Keratinocyte (primary cell): Measurements from ENCODE around the gene KCNMA1. TPM values are rescaled to one million over a fixed set of nuclear protein-coding genes. Genes with fewer than 3 reads are reported as not detected.

Experiments
- DNase-seq: peaks from one replicate; pipeline ENCODE4 v3.0.0-alpha.2; 2011; ENCODE audit warnings: low read depth, missing footprints, low spot score
- FAIRE-seq: peaks from 2 replicates; lab custom pipeline; 2011; peaks lifted over from hg19 to GRCh38; lab: Jason Lieb, UNC
- H2AFZ ChIP-seq: 2 replicates; pipeline ENCODE4 v1.6.0; 2012; ENCODE audit warnings: low read length, control low read depth, inconsistent platforms; ENCODE audit not compliant: control insufficient read depth
- H3K27ac ChIP-seq: 2 replicates; pipeline ENCODE4 v1.5.1; 2011; ENCODE audit warnings: low read length; ENCODE audit not compliant: control insufficient read depth, insufficient read depth
- H3K27me3 ChIP-seq: 3 replicates; pipeline ENCODE4 v1.6.0; 2011; ENCODE audit warnings: low read length; ENCODE audit not compliant: control insufficient read depth, insufficient read depth; ENCODE audit errors: extremely low read depth
- H3K36me3 ChIP-seq, 2 experiments: 2 replicates in 1 of 2; 3 replicates in 1 of 2; pipeline ENCODE4 v1.5.1; 2011; ENCODE audit warnings: low read length in 2 of 2, mild to moderate bottlenecking in 1 of 2; ENCODE audit not compliant: control insufficient read depth in 2 of 2, insufficient read depth in 2 of 2; ENCODE audit errors: extremely low read depth in 1 of 2
- H3K4me1 ChIP-seq: 3 replicates; pipeline ENCODE4 v1.5.1; 2011; ENCODE audit warnings: low read length; ENCODE audit not compliant: control insufficient read depth, insufficient read depth; ENCODE audit errors: extremely low read depth
- H3K4me2 ChIP-seq: 3 replicates; pipeline ENCODE4 v1.6.0; 2011; ENCODE audit warnings: low read depth, low read length; ENCODE audit not compliant: control insufficient read depth, insufficient read depth; ENCODE audit errors: extremely low read depth
- H3K4me3 ChIP-seq, 3 experiments: fragments of 200-600 bp in 1 of 3; sonication (generic) in 1 of 3; 2 replicates in 2 of 3; 3 replicates in 1 of 3; pipeline ENCODE4 v1.5.1; 2011 to 2016; ENCODE audit warnings: low read length in 3 of 3, mild to moderate bottlenecking in 3 of 3, control low read depth in 2 of 3, inconsistent platforms in 1 of 3, low read depth in 1 of 3, mixed read lengths in 1 of 3, mixed run types in 1 of 3, moderate library complexity in 1 of 3; ENCODE audit not compliant: control insufficient read depth in 2 of 3, insufficient read depth in 2 of 3; ENCODE audit errors: extremely low read depth in 1 of 3
- H3K79me2 ChIP-seq: 2 replicates; pipeline ENCODE4 v1.6.0; 2012; ENCODE audit warnings: low read length; ENCODE audit not compliant: control insufficient read depth, insufficient read depth
- H3K9ac ChIP-seq: 3 replicates; pipeline ENCODE4 v1.6.0; 2011; ENCODE audit warnings: low read length; ENCODE audit not compliant: control insufficient read depth, insufficient read depth; ENCODE audit errors: extremely low read depth
- H3K9me1 ChIP-seq: 3 replicates; pipeline ENCODE4 v1.6.0; 2011; ENCODE audit warnings: low read length; ENCODE audit not compliant: control insufficient read depth, insufficient read depth; ENCODE audit errors: extremely low read depth
- H3K9me3 ChIP-seq: 2 replicates; pipeline ENCODE4 v1.5.1; 2012; ENCODE audit warnings: low read depth, low read length; ENCODE audit not compliant: control insufficient read depth
- H4K20me1 ChIP-seq: 3 replicates; pipeline ENCODE4 v1.6.0; 2011; ENCODE audit warnings: low read length; ENCODE audit not compliant: control insufficient read depth, insufficient read depth; ENCODE audit errors: extremely low read depth
- EZH2 ChIP-seq: IDR thresholded peaks from one replicate; pipeline ENCODE4 v1.6.1; 2012; ENCODE audit warnings: inconsistent platforms, mild to moderate bottlenecking, low read length, moderate library complexity
- dilution Hi-C: fragments of 300-500 bp; cut with MboI; formaldehyde crosslinking; loops from one replicate; pipeline ENCODE4 v1.7.0; 2020; ENCODE audit warnings: low sequenced_read_pairs; ENCODE audit not compliant: extremely low pct_ligation_motif_present
- polyA plus RNA-seq, 5 experiments: library from polyadenylated mRNA; depleted of rRNA in 3 of 5; stranded (reverse) in 3 of 5; stranded (forward) in 1 of 5; unstranded in 1 of 5; fragments of >200 nt; gene quantifications; 1 replicate in 1 of 5; 2 replicates in 3 of 5; 3 replicates in 1 of 5; pipeline versions ENCODE4 v1.2.1 to v1.2.3, GENCODE V29; 2011 to 2012; ENCODE audit warnings: missing spikeins in 2 of 5, low read depth in 1 of 5, low replicate concordance in 1 of 5
- TF ChIP-seq, protein P1 (sequence below), 3 experiments: IDR thresholded peaks in 1 of 3; conservative IDR thresholded peaks in 1 of 3; optimal IDR thresholded peaks in 1 of 3; 2 replicates in 2 of 3; 3 replicates in 1 of 3; pipeline versions ENCODE3 to v1.5.1; 2011; ENCODE audit warnings: low read length in 3 of 3, mild to moderate bottlenecking in 3 of 3, moderate library complexity in 2 of 3, control low read depth in 1 of 3, inconsistent platforms in 1 of 3; ENCODE audit not compliant: insufficient read depth in 2 of 3; ENCODE audit errors: extremely low read depth in 1 of 3

KCNMA1 gene
- polyA plus RNA-seq, 1 donor (not counting 4 experiments of a cell fraction or from before 2014, with no cell fraction given): 6.3 TPM

DNA sequence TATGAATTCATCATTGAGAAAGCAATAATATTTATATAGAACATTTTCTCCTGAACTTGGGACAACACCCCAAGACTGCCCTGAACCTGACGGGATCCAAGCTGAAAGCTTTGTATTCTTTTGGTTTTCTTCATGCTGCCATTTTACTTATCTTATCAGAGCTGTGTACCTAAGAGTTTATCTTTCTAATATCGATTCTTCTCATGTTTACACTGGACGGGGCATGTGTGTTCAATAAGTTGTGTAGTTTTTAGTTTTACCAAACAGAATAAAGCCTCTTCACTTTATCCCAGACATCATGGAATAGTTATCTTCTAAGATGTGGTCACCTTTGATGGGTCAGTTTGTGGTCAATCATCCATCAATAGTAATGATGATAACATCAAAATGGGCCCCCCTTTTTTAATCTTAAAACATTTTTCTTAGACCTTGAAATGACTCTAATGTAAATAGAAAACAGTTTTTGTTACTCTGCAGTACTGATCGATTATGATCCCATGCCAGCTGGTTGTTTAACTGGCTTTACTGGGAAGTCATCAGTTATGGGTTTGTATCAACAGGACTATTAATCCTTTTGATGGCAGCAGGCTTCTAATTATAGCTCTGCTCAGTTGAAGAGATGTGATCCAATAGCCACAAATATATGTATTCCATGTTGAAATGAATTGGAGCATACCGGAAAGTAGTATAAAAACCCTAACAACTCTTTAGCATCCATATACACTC is 446.1 kb downstream of the KCNMA1 start:
- no peaks in the 10 kb centered on the region for H3K9me3 ChIP-seq
- no peak overlapping the region for H2AFZ ChIP-seq
- H3K4me2 ChIP-seq: no peak overlapping the region
- no peak overlapping the region for H3K9ac ChIP-seq
- peaks cover 5% of the 10 kb centered on the region for H3K4me1 ChIP-seq
- dilution Hi-C loops: no loop called here
- H3K4me3 ChIP-seq: no peak overlapping the region
- FAIRE-seq (no peak), DNase-seq (no peak)
- no peak overlapping the region for H3K27ac ChIP-seq
- H3K27me3 ChIP-seq: no peaks in the 10 kb centered on the region
- H4K20me1 ChIP-seq: no peaks in the 10 kb centered on the region
- no peaks in the 10 kb centered on the region for H3K9me1 ChIP-seq
- TF ChIP-seq, protein P1, sequence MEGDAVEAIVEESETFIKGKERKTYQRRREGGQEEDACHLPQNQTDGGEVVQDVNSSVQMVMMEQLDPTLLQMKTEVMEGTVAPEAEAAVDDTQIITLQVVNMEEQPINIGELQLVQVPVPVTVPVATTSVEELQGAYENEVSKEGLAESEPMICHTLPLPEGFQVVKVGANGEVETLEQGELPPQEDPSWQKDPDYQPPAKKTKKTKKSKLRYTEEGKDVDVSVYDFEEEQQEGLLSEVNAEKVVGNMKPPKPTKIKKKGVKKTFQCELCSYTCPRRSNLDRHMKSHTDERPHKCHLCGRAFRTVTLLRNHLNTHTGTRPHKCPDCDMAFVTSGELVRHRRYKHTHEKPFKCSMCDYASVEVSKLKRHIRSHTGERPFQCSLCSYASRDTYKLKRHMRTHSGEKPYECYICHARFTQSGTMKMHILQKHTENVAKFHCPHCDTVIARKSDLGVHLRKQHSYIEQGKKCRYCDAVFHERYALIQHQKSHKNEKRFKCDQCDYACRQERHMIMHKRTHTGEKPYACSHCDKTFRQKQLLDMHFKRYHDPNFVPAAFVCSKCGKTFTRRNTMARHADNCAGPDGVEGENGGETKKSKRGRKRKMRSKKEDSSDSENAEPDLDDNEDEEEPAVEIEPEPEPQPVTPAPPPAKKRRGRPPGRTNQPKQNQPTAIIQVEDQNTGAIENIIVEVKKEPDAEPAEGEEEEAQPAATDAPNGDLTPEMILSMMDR (optimal IDR thresholded peaks at IDR 0.05 in 1 of 3, IDR thresholded peaks at IDR 0.05 in 1 of 3, conservative IDR thresholded peaks at IDR 0.05 in 1 of 3; ENCODE audit: extremely low read depth in 1 of 3, insufficient read depth in 2 of 3, low read length in 3 of 3): no peak
- no peaks in the 10 kb centered on the region for H3K36me3 ChIP-seq
- H3K79me2 ChIP-seq: no peaks in the 10 kb centered on the region

DNA sequence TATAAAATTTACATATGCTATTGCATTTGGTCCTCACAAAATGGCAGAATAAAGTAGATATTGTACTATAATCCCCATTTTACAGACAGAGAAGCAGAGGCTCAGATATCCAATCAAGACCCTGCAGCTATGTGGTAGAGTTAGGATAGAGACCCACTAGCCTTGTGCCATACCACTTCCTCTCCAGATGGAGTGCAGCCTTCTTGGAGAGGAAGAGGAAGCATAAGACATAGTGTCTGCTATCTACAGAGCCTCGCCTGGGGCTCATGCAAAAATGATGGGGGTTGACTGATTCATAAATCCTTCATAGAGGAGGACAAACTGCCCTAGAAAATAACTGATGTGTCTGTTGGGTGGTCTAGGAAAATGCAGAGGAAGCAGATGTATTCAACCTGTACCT is 447.3 kb downstream of the KCNMA1 start:
- peaks cover 4% of the 10 kb centered on the region for H3K4me1 ChIP-seq
- dilution Hi-C loops: no loop called here
- FAIRE-seq: no peak

More for the DNA sequence above, 447.3 kb downstream of the KCNMA1 start:
- Histone ChIP-seq H3K27me3 (no peaks in the 10 kb centered on the region), H3K9me1 (no peaks in the 10 kb centered on the region), H3K27ac (no peak overlapping the region), H2AFZ (no peak overlapping the region), H3K9ac (no peak overlapping the region), H3K4me3 (no peak overlapping the region), H3K9me3 (no peaks in the 10 kb centered on the region), H3K79me2 (no peaks in the 10 kb centered on the region), H3K36me3 (no peaks in the 10 kb centered on the region), H4K20me1 (no peaks in the 10 kb centered on the region), H3K4me2 (no peak overlapping the region)
- TF ChIP-seq, protein P1 (optimal IDR thresholded peaks at IDR 0.05 in 1 of 3, IDR thresholded peaks at IDR 0.05 in 1 of 3, conservative IDR thresholded peaks at IDR 0.05 in 1 of 3; ENCODE audit: extremely low read depth in 1 of 3, insufficient read depth in 2 of 3, low read length in 3 of 3): no peak
- TF ChIP-seq EZH2: no peak
- no peak for DNase-seq
